ENCODE measurements around the gene CLEC1B. TPM values are rescaled to one million over a fixed set of nuclear protein-coding genes. Genes with fewer than 3 reads are reported as not detected.
"Not testable (repeated sequence)": the region's sequence is repeated elsewhere in the genome, so short reads cannot be mapped to it uniquely, and the experiment has no call there.

The CLEC1B gene
- total RNA-seq, 1 experiment from 2014 or later: not detected

DNA sequence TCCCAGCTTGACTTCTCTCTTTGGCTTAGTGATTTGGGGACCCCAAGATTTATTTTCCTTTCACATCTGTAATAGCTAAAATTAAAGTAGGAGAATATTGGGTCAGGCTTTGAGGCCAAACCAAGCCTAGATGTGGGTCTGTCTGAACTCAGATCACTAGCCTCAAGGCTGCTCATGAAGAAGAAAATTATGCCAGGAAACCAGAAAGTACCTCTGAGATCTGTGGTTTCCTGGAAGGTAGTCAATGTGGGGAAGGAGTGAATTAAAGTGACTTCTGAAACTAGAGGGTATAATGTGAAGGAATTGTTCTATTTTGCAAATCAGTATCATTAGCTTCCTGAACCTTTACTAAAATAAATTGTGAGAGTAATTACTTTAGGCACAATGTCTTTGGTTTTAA is 41.1 kb downstream of the CLEC1B start:
- Histone ChIP-seq H3K27me3 (ENCODE audit: control insufficient read depth, insufficient read depth, low read length) (no peaks in the 10 kb centered on the region), H3K36me3 (replicated peaks; ENCODE audit: control insufficient read depth, insufficient read depth, low read length) (no peaks in the 10 kb centered on the region), H3K4me3 (ENCODE audit: insufficient read depth, low read depth, low read length) (no peak overlapping the region)
- DNase-seq: no peak

GRCh38 chr12:9952954-9953729 is 45.8 kb downstream of the CLEC1B start:
- not testable (repeated sequence) for H3K27me3 ChIP-seq (ENCODE audit: control insufficient read depth, insufficient read depth, low read length); H3K36me3 ChIP-seq (replicated peaks; ENCODE audit: control insufficient read depth, insufficient read depth, low read length); H3K4me3 ChIP-seq (ENCODE audit: insufficient read depth, low read depth, low read length); DNase-seq

DNA sequence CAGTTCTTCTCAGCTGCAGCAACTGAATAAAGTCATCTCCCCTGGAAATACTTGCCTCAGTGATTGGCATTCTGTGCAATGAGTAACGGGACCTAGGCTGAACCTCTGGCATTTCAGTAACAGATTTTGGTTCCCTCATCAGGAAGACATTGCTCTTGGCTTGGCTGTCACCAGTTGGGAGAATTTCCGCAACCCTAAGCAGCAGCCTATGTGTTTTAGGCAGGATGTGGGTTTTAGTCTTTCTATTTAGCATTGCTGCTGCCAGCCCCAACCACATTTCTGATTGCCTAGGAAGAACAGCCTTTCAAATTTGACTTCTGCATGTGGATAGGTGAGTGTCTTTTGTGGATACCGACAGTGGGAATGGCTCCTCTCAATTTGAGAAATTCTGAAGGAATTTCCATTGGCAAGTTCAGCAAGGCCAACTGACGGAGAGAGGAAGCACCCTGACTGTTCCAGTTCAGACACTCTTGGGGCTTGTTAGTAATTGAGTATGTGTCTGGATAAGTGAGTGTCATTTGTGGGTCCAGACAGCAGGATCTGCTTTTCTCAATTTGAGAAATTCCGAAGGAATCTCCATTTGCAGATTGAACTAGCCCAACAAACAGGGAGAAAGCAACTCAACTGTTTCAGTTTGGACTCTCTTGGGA is 47.8 kb downstream of the CLEC1B start:
- Histone ChIP-seq H3K4me3 (ENCODE audit: insufficient read depth, low read depth, low read length) (no peak overlapping the region), H3K36me3 (replicated peaks; ENCODE audit: control insufficient read depth, insufficient read depth, low read length) (no peaks in the 10 kb centered on the region), H3K27me3 (ENCODE audit: control insufficient read depth, insufficient read depth, low read length) (no peaks in the 10 kb centered on the region)
- DNase-seq: no peak

DNA sequence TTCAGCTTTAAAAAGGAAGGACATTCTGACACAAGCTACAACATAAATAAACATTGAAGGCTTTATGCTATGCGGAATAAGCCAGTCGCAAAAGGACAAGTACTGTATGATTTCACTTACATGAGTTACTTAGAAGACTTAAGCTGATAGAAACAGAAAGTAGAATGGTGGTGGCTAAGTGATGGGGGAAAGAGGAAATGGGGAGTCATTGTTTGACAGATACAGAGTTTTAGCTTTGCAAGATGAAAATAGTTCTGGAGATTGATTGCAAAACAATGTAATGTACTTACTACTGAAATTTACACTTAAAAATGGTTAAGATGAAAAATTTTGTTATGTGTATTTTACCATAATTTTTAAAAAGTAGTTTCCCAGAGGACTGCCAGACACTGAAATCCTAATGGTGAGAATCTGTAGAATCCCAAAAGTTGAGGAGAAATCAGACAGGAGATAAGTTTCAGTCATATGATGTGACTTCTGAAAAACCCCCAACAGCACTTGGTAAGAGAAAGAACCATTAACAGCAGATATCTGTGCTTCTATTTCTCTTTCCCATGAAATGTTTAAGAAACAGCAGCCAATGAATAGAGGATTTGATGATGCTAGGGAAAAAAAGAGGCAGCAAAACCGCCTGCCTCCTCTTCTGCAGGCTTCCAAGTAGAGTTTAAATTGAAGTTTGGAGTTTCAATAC is 50.2 kb downstream of the CLEC1B start:
- no peak for DNase-seq
- H3K36me3 ChIP-seq (replicated peaks; ENCODE audit: control insufficient read depth, insufficient read depth, low read length): no peaks in the 10 kb centered on the region
- H3K27me3 ChIP-seq (ENCODE audit: control insufficient read depth, insufficient read depth, low read length): no peaks in the 10 kb centered on the region
- H3K4me3 ChIP-seq (ENCODE audit: insufficient read depth, low read depth, low read length): no peak overlapping the region

GRCh38 chr12:9947674-9948073 is 51.2 kb downstream of the CLEC1B start:
- no peaks in the 10 kb centered on the region for H3K27me3 ChIP-seq (ENCODE audit: control insufficient read depth, insufficient read depth, low read length)
- H3K4me3 ChIP-seq (ENCODE audit: insufficient read depth, low read depth, low read length): no peak overlapping the region
- no peak for DNase-seq
- H3K36me3 ChIP-seq (replicated peaks; ENCODE audit: control insufficient read depth, insufficient read depth, low read length): no peaks in the 10 kb centered on the region

GRCh38 chr12:9944391-9944790 is 54.5 kb downstream of the CLEC1B start:
- Histone ChIP-seq H3K36me3 (replicated peaks; ENCODE audit: control insufficient read depth, insufficient read depth, low read length) (no peaks in the 10 kb centered on the region), H3K27me3 (ENCODE audit: control insufficient read depth, insufficient read depth, low read length) (no peaks in the 10 kb centered on the region), H3K4me3 (ENCODE audit: insufficient read depth, low read depth, low read length) (no peak overlapping the region)
- DNase-seq: no peak

GRCh38 chr12:9943240-9943639 is 55.7 kb downstream of the CLEC1B start:
- Histone ChIP-seq H3K27me3 (ENCODE audit: control insufficient read depth, insufficient read depth, low read length) (no peaks in the 10 kb centered on the region), H3K36me3 (replicated peaks; ENCODE audit: control insufficient read depth, insufficient read depth, low read length) (no peaks in the 10 kb centered on the region), H3K4me3 (ENCODE audit: insufficient read depth, low read depth, low read length) (no peak overlapping the region)
- DNase-seq: no peak

Other genes starting within 250 kb of the CLEC1B start
- gene CD69, start 238.2 kb downstream of the CLEC1B start, total RNA-seq (2014; rRNA removed; shearing (Covaris generic)): not detected in 2 replicates
- 0.42 TPM in 1 of 2 replicates, not detected in the other for gene KLRF1, start 171.6 kb downstream of the CLEC1B start, total RNA-seq (2014; rRNA removed; shearing (Covaris generic))
- 0.18 TPM in 1 of 2 replicates, not detected in the other for gene CLEC2B, start 129.8 kb downstream of the CLEC1B start, total RNA-seq (2014; rRNA removed; shearing (Covaris generic))
- not detected in 2 replicates for gene KLRF2, start 117.6 kb downstream of the CLEC1B start, total RNA-seq (2014; rRNA removed; shearing (Covaris generic))
- gene CLEC2A, start 66.8 kb downstream of the CLEC1B start, total RNA-seq (2014; rRNA removed; shearing (Covaris generic)): not detected in 2 replicates
- gene CLEC12A, start 27.7 kb downstream of the CLEC1B start, total RNA-seq (2014; rRNA removed; shearing (Covaris generic)): not detected in 2 replicates
- gene CLEC12B, start 11.5 kb upstream of the CLEC1B start, total RNA-seq (2014; rRNA removed; shearing (Covaris generic)): not detected in 2 replicates
- gene CLEC9A, start 31.6 kb upstream of the CLEC1B start, total RNA-seq (2014; rRNA removed; shearing (Covaris generic)): not detected in 2 replicates
- gene CLEC1A, start 99.9 kb upstream of the CLEC1B start, total RNA-seq (2014; rRNA removed; shearing (Covaris generic)): not detected in 2 replicates
- 0.07 TPM in 2 replicates for gene CLEC7A, start 131.1 kb upstream of the CLEC1B start, total RNA-seq (2014; rRNA removed; shearing (Covaris generic))
- not detected in 2 replicates for gene OLR1, start 173.0 kb upstream of the CLEC1B start, total RNA-seq (2014; rRNA removed; shearing (Covaris generic))
- not detected in 2 replicates for gene TMEM52B, start 179.9 kb upstream of the CLEC1B start, total RNA-seq (2014; rRNA removed; shearing (Covaris generic))
- gene GABARAPL1, start 213.8 kb upstream of the CLEC1B start, total RNA-seq (2014; rRNA removed; shearing (Covaris generic)): 98.7 and 118 TPM in 2 replicates

Measured in H7 (cell line).